ENCODE measurements around the gene FCN1.
"Not testable (repeated sequence)": the region's sequence is repeated elsewhere in the genome, so short reads cannot be mapped to it uniquely, and the experiment has no call there.

Gene FCN1

GRCh38 chr9:134917431-134918373 is at the start of gene FCN1:
Gene FCN1 (minus strand): TSS chr9:134917912. CDS start chr9:134917871, 41 bp downstream.
- no peak for DNase-seq (ENCODE audit: low read depth, low spot score)

- DNase-seq (ENCODE audit: low read depth, low spot score) = no peak
These were observed 49.2 kb upstream of the FCN1 start for GRCh38 chr9:134966697-134967546.

GRCh38 chr9:134966270-134966669 is 48.6 kb upstream of the FCN1 start:
- DNase-seq (ENCODE audit: low read depth, low spot score) = peak; percentile 30

GRCh38 chr9:134965851-134966250 is 48.1 kb upstream of the FCN1 start:
- no peak for DNase-seq (ENCODE audit: low read depth, low spot score)

- no peak for DNase-seq (ENCODE audit: low read depth, low spot score)
These were observed 47.7 kb upstream of the FCN1 start for GRCh38 chr9:134965411-134965810.

GRCh38 chr9:134964271-134965055 is 46.8 kb upstream of the FCN1 start:
- no peak for DNase-seq (ENCODE audit: low read depth, low spot score)

GRCh38 chr9:134963546-134963945 is 45.8 kb upstream of the FCN1 start:
- no peak for DNase-seq (ENCODE audit: low read depth, low spot score)

GRCh38 chr9:134962973-134963364 is 45.3 kb upstream of the FCN1 start:
- no peak for DNase-seq (ENCODE audit: low read depth, low spot score)

GRCh38 chr9:134962065-134962972 is 44.6 kb upstream of the FCN1 start:
- DNase-seq (ENCODE audit: low read depth, low spot score) = no peak

GRCh38 chr9:134961331-134962064 is 43.8 kb upstream of the FCN1 start:
- no peak for DNase-seq (ENCODE audit: low read depth, low spot score)

GRCh38 chr9:134960701-134961181 is 43.0 kb upstream of the FCN1 start:
- DNase-seq (ENCODE audit: low read depth, low spot score) = no peak

GRCh38 chr9:134959971-134960310 is 42.2 kb upstream of the FCN1 start:
- DNase-seq (ENCODE audit: low read depth, low spot score) = no peak

GRCh38 chr9:134959126-134959970 is 41.6 kb upstream of the FCN1 start:
- DNase-seq (ENCODE audit: low read depth, low spot score) = no peak

- no peak for DNase-seq (ENCODE audit: low read depth, low spot score)
These were observed 40.2 kb upstream of the FCN1 start for GRCh38 chr9:134957945-134958227.

- no peak for DNase-seq (ENCODE audit: low read depth, low spot score)
These were observed 39.6 kb upstream of the FCN1 start for GRCh38 chr9:134957165-134957944.

GRCh38 chr9:134956387-134956786 is 38.7 kb upstream of the FCN1 start:
- not testable (repeated sequence) for DNase-seq (ENCODE audit: low read depth, low spot score)

- DNase-seq (ENCODE audit: low read depth, low spot score) = no peak
These were observed 38.1 kb upstream of the FCN1 start for GRCh38 chr9:134955801-134956200.

GRCh38 chr9:134955156-134955555 is 37.4 kb upstream of the FCN1 start:
- no peak for DNase-seq (ENCODE audit: low read depth, low spot score)

Measured in ELF-1 (cell line).